HG02678 (cell line): Measurements from ENCODE around the gene NAA38.

Experiments used
- ATAC-seq: cut with Tn5 transposase; IDR thresholded peaks from one replicate; pipeline ENCODE4 v1.9.1; 2021; ENCODE audit warnings: mild to moderate bottlenecking, moderate library complexity; ENCODE audit not compliant: unreplicated experiment

NAA38 gene

GRCh38 chr17:7841915-7842379 lies 15.4 kb downstream of the NAA38 start:
- peak; percentile 28 for ATAC-seq

- peak; percentile 1 for ATAC-seq
These were observed 15.9 kb downstream of the NAA38 start for GRCh38 chr17:7841396-7841914.

DNA sequence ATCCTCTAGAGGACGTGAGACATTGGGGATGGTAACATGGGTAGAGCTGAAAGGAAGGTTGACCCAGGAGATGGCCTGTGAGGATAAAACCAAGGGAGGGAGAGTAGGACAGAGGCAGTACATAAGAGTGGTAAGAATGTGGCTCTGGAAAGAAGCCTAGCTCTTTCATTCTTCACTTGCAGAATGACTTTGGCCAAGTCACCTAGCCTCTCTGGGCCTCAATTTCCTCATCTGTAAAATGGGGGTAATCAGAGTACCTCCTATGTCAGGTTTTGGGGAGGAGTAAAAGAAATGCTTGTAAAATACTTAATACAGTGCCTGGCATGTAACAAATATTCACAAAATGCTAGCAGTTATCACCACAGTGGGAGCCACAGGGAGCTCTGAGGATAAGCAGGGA lies 16.5 kb downstream of the NAA38 start:
- ATAC-seq, result no peak

DNA sequence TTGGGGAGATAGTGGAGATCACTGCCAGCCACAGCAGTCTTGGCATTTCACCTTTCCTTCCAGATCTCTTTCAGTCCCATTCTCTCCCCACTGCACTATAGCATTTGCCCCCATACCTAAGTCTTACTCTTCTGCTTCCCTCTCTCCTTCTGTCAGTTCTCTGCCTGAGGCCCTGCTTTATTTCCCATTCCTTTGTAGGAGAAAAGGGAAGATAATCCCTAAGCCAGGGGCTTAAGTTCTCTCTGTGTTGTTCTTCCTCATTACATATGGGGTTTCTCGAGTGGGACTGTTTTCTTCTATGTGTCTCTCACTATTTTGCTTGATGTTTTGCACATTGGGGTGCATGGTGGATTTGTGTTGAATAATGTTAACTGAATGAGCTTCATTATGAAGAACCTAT lies 16.9 kb downstream of the NAA38 start:
- no peak for ATAC-seq

DNA sequence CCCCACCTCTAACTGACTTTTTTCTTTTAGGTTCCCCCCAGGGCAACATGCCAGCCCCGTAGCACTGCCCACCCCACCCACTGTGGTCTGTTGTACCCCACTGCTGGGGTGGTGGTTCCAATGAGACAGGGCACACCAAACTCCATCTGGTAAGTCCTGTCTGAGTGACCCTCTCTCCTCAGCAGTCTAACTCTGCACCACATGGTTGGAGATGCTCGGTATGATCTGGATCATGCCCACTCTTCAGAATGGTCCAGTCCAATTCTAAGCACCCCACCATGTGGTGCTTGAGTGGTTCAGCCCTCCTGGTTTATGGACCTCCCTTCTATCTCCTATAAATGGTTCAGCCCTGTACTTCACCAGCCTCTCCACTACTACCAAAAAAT lies 17.5 kb downstream of the NAA38 start:
- ATAC-seq, result no peak

GRCh38 chr17:7839190-7839875 lies 18.0 kb downstream of the NAA38 start:
- ATAC-seq, result no peak

DNA sequence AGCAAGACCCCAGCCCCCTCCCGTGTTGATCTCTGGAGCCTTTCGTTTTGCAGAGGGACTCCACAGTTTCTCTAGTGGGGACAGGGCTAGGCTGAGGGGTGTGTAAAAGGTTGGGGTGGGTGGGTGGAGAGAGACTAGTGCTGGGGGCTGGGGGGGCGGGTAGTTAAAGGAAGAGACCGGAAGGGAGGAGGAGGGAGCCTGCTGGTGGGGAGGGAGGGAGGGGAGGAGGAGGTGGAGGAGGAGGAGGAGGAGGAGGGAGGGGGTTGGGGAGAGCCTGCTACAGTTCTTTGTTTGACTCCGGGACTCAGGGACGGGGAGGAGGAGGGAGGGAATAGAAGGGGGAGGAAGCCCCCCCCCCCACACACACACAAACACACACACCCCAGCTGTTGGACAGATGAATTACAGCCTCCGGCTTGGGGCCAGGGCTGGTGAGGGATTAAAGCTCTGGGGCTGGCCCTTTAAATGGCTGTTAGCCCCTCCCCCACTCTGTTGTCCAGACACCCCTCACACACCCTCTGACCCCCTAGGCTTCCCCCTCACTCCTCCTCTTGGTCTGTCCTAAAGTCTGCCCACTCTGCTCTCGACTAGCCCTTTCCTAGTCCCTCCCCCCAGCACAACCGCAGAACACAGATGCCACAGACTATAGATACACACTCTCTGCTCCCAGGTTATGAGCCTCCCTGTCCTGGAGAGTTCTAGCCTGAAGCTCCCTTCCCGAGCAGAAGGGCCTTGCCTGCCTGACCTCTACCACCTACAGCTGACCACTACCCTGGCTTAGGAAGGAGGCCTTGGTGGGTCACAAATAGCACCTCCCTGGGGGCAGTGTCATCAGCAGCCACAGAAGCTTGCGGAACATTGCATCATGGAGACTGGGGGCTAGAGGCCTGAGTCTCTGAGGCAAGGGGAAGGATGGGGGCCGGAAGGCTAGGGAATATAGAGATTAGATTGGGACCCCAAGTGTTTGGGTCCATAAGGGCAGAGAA lies 19.0 kb downstream of the NAA38 start:
- ATAC-seq, result no peak

DNA sequence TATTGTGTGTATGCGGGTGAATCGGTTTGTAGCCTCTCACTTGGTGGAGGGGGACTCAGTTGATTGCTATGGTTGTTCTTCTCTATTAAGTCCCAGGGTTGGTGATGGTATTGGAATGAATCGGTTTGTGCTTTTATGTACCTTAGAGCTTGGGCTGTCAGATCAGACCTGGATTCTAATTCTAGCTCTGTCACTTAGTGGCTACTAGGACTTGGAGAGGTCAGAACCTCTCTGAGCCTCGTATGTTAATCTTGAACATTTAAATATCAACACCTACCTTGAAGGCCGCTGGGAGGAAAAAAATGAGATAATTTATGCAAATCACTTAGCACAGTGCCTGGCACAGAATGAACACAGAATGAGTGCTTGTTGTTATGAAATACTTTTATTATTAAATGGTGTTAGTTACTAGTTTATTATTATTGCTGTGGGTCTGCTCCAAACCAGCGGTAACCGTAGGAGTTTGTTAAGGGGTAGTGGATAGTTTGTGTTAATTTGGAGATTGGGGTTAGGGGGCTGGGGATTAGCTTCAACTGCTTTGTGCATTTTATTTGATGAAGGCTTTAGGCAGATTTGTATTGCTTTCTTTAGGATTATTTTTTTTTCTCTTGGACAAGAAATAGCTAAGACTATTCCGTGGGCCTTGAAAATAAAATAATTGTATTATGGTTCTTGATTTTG lies 19.8 kb downstream of the NAA38 start:
- no peak for ATAC-seq

DNA sequence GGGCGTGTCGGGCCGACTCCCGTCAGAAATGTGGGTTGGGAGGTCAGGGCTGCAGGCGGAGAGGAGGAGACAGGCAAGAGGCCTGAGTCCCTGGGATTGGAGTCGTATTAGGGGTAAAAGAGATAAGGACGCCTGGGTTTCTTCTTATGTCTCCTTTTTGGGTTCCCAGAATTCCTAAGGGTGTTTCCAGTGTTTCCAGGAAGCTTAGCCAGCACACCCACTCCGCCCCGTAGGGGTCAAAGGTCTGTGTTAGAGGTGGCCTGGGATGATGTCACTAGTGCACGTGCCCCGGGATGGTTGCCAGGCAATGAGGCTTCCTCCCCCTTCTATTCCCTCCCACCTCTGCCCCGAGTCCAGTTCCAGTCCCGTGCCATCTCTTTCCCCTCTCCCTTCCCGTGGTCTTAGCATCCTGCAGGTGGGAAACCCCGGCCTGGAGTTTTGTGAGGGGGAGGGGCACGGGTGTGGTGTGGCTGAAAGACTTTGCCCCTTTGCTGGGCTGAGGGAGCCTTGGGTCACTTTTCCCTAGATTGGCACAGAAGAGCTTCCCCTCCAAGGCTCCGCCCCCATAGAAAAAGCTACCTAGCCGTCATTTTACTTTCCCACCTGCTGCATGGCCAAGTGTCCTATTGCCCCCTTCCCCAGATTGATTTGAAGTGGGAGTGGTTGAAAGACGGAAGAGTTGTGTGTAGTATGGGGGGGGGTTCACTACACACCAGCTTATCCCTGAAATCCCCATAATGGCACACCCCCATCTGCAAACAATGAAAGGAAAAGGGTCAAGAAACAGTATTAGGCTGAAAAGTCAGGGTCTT lies 20.6 kb downstream of the NAA38 start:
- ATAC-seq, result no peak

DNA sequence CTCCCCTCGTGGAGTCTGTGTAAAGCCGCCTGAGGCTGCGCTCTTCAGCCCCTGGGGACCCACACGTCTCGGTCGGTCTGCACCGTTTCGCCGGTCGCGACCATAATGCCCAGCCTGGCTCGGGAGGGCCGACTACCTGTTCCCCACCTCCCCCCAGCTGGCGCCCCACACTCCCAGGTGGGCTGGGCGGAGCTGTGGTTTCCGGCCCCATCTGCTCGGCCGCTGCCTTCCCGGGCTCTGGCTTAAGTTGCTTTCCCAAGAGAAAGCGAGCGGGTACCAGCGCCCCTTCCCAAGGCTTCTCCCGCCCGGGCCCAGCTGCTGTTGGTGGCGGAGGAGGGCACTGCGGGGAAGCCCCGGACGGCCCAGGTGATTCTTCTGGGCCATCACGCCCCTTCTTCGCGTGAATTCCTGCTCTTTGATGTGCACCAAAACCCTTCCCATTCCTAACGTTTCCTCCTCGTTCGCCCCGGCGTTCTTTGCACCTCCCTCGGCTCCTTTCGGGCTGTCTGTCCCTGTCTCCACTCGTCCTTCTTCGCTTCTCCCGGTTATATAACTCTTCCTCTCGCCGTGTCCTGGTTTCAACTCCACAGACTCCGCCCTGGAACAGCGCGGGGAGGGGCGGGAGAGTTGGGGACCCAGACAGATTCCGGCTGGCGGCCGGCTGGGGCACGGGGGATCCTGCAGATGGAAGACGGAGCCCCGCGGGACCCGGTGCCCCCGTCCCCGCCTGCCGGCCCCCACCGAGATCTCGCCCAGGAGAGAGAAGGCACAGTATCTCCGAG lies 21.4 kb downstream of the NAA38 start:
- no peak for ATAC-seq

GRCh38 chr17:7834957-7835813 lies 22.2 kb downstream of the NAA38 start:
- ATAC-seq, result peak; percentile 54

DNA sequence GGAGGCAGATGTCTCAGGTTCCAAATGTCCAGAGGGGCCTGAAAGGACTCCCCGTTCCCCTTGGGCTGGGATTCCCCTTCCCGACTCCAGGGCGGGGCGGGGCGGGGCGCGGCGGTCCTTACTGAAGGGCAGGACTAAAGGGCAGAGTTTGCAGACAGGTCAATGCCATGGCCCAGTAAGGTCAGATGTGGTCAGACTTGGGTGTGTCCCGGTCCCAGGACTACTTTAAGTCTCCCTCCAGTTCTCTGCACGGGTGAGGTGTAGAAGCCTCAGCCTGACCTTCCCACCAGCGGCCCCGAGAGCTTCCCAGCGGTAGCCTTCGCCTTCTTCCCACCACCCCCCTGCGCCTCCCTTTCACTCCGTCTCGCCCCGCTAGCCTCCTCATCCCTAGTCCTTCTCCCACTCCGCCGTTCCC lies 22.8 kb downstream of the NAA38 start:
- no peak for ATAC-seq

DNA sequence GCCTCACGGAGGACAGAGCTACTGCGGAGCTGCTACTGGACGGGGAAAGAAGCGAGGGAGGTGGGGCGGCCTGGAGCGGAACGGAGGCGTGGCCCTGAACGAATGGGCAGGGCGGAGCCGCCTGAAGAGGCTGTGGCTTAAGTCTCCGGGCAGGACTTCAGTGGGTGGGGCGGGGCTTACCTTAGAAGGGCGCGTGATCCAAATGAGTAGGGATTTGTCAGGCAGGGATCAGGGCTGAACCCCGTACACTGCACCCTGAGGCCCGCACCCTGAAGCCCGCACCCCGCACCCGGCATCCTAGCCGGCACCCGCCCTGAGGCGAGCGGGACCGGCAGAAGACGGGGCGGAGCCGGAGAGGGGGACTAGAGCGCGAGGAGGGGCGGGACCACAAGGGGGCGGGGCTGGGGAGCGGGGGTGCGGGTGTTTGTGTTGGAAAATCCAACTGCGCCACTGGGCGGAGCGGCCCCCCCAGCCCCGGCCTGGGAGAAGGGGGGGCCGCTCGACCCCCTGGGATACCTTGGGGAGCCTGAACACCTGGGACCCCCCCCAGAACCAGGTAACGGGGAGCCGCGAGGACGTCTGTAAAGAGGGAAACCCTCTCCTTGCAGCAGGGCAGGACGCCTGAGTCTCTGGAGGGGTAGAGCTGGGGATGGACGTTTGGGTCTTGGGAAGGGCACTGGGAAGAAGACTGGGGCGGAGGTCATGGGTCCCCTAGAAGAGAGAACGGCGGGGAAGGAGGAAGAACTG lies 23.4 kb downstream of the NAA38 start, which contains the start of gene KDM6B:
Gene KDM6B, plus strand, starts transcription at position 423 of the 747 bp plus-strand sequence. CDS start 11,338 bp downstream, outside the sequence.
- ATAC-seq, result peak; percentile 50

DNA sequence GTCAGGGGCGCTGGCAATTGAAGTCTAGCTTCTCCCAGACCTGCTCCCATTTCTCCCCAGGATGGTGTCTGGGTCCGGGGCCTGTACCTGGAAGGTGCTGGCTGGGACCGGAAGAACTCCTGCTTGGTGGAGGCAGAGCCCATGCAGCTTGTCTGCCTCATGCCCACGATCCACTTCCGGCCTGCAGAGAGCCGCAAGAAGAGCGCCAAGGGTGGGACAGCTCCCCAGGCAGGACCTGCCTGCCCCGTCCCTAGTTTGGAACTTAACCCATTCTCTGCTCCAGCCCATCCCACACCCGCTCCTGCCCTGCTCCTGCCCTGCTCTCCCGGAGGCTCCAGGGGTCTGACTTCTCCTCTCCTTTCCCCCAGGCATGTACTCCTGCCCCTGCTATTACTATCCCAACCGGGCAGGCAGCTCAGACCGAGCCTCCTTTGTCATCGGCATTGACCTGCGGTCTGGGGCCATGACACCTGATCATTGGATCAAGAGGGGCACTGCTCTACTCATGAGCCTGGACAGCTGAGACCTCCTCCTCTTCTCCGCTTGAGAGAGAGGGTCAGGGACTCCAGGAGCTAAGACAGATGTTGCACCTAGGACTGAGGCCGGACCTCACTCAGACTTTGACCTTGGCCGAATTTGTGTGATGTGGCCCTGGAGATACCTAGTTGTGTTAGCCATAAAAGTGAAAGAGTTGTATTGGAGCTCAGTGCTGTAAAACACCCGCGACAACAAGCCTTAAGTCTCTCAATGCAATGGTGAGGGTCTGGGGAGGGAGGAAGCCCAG lies 24.2 kb downstream of the NAA38 start:
- no peak for ATAC-seq

DNA sequence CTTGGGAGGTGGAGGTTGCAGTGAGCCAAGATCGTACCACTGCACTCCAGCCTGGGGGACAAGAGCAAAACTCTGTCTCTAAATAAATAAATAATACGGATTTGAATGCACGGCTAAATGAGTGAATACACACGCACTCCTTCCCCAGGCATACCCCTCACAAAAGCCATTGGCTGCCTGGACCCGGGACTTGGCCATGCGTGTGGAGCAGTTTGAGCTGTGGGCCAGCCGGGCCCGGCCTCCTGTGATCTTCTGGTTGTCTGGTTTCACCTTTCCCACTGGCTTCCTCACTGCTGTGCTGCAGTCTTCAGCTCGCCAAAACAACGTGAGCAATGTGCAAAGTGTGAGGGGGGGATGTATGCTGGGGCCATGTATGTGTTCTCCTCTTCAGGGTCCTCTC lies 24.9 kb downstream of the NAA38 start:
- ATAC-seq, result no peak

GRCh38 chr17:7831233-7831632 lies 26.1 kb downstream of the NAA38 start:
- no peak for ATAC-seq

GRCh38 chr17:7830616-7831015 lies 26.7 kb downstream of the NAA38 start:
- ATAC-seq, result no peak
